Measurements from ENCODE around the gene RBM14.

- TF ChIP-seq POLR2AphosphoS5 (IDR thresholded peaks at IDR 0.05; ENCODE audit: low read depth) = no peak
- no peak for TF ChIP-seq CTCF (IDR thresholded peaks at IDR 0.05; ENCODE audit: insufficient read depth, low read length)
- no peak for TF ChIP-seq REST (IDR thresholded peaks at IDR 0.05; ENCODE audit: insufficient replicate concordance, low read depth)
- TF ChIP-seq GABPA (IDR thresholded peaks at IDR 0.05; ENCODE audit: low read depth) = no peak
- no peak for TF ChIP-seq SPI1 (IDR thresholded peaks at IDR 0.05; ENCODE audit: borderline replicate concordance, low read depth)
These were observed 35.6 kb upstream of the RBM14 start for GRCh38 chr11:66580803-66581202.
